ENCODE data around the gene DCDC1.

- TF ChIP-seq CTCF (conservative IDR thresholded peaks at IDR 0.05; ENCODE audit: low read length) (no peak), EZH2phosphoT487 (IDR thresholded peaks at IDR 0.05; ENCODE audit: borderline replicate concordance, low read depth, low read length) (no peak)
These were observed 40.8 kb downstream of the DCDC1 start for GRCh38 chr11:31328697-31329096.
